Testis (tissue), 3 donors: ENCODE data around the gene MRPS12. TPM values are rescaled to one million over a fixed set of nuclear protein-coding genes. Genes with fewer than 3 reads are reported as not detected.

Experiments used
- DNase-seq: peaks from one replicate; pipeline ENCODE4 v3.0.0-alpha.2; 2019
- H3K27ac ChIP-seq, 2 donors: fragments of 200-600 bp; sonication (generic); one replicate each; pipeline ENCODE4 v1.5.1; 2019
- H3K27me3 ChIP-seq: fragments of 200-600 bp; sonication (generic); one replicate; pipeline ENCODE4 v1.5.1; 2019
- H3K36me3 ChIP-seq: fragments of 200-600 bp; sonication (generic); one replicate; pipeline ENCODE4 v1.5.1; 2017; ENCODE audit warnings: low read depth; ENCODE audit errors: missing control alignments
- H3K4me1 ChIP-seq: fragments of 200-600 bp; sonication (generic); one replicate; pipeline ENCODE4 v1.5.1; 2019
- H3K4me3 ChIP-seq, 2 donors: fragments of 200-600 bp; sonication (generic); one replicate each; pipeline ENCODE4 v1.5.1; 2017 to 2019
- H3K9me3 ChIP-seq: fragments of 200-600 bp; sonication (generic); one replicate; pipeline ENCODE4 v1.5.1; 2017
- CTCF ChIP-seq, 3 experiments: fragments of 450-650 bp in 2 of 3; fragments of 200-600 bp in 1 of 3; sonication (generic) in 1 of 3; IDR thresholded peaks; one replicate each; pipeline ENCODE4 v1.5.1; 2016 to 2019; ENCODE audit warnings: antibody characterized with exemption in 3 of 3, mild to moderate bottlenecking in 2 of 3, moderate library complexity in 1 of 3
- POLR2A ChIP-seq: fragments of 450-650 bp; IDR thresholded peaks from one replicate; pipeline ENCODE4 v1.6.1; 2017; ENCODE audit warnings: antibody characterized with exemption, mild to moderate bottlenecking, moderate library complexity
- WGBS, 2 donors: methylation state at CpG; one replicate each; pipeline ENCODE4 v1.1.5; 2018; 5-methylcytosine and 5-hydroxymethylcytosine counted together
- intact Hi-C: fragments of 100-400 bp; cut with DNase I; formaldehyde crosslinking; loops from one replicate; pipeline ENCODE4 v1.15.1; 2023; ENCODE audit warnings: low total_unique reads
- polyA plus RNA-seq: library from polyadenylated mRNA; stranded (reverse); fragments of 350-450 nt; fragmentation: Illumina TruSeq; extraction: RNeasy Lipid Tissue Mini Kit (QIAGEN cat#74804); gene quantifications from one replicate; pipeline ENCODE4 v1.2.3, GENCODE V29; 2014; ENCODE audit warnings: low read depth, low replicate concordance; ENCODE audit not compliant: insufficient read depth
- total RNA-seq, 2 donors: library from RNA; depleted of rRNA; stranded (reverse); fragments of >200 nt; gene quantifications; one replicate each; pipeline ENCODE4 v1.2.3, GENCODE V29; 2016

The MRPS12 gene
- total and polyA plus RNA-seq, 3 donors from 2014 or later = 31.1 to 49.6 (median 48.3) TPM

GRCh38 chr19:38901683-38902082, 29.1 kb upstream of the MRPS12 start:
- no peak for DNase-seq
- Histone ChIP-seq H3K27me3 (no peaks in the 10 kb centered on the region), H3K9me3 (no peaks in the 10 kb centered on the region), H3K4me3 (no peak overlapping the region), H3K27ac (no peak overlapping the region), H3K36me3 (no peaks in the 10 kb centered on the region), H3K4me1 (peaks cover 17% of the 10 kb centered on the region)
- intact Hi-C loops = no loop called here
- no peak for TF ChIP-seq POLR2A
- TF ChIP-seq CTCF (IDR thresholded peaks at IDR 0.05) = no peak
- 100% methylated on average over 1 of the region's 1 CpG for WGBS, 2 donors

- Histone ChIP-seq H3K4me3 (no peak overlapping the region), H3K27ac (no peak overlapping the region), H3K9me3 (no peaks in the 10 kb centered on the region), H3K27me3 (no peaks in the 10 kb centered on the region), H3K36me3 (no peaks in the 10 kb centered on the region), H3K4me1 (peaks cover 5% of the 10 kb centered on the region)
- intact Hi-C loops = no loop called here
- TF ChIP-seq CTCF (IDR thresholded peaks at IDR 0.05) (no peak), POLR2A (no peak)
- WGBS, 2 donors = 82 to 90% methylated on average over 12 to 35 of the region's 35 CpGs
- no peak for DNase-seq
Observed at GRCh38 chr19:38904581-38905539, 25.9 kb upstream of the MRPS12 start.

- no peaks in the 10 kb centered on the region for H3K9me3 ChIP-seq
- H3K36me3 ChIP-seq = no peaks in the 10 kb centered on the region
- DNase-seq = no peak
- WGBS, 2 donors = 98% methylated on average over 4 of the region's 4 CpGs; no CpG with 5 or more reads in 1 of the 2 donors
- H3K4me1 ChIP-seq = peaks cover under 1% of the 10 kb centered on the region
- no peak for TF ChIP-seq CTCF (IDR thresholded peaks at IDR 0.05)
- TF ChIP-seq POLR2A = no peak
- intact Hi-C loops = no loop called here
- H3K27ac ChIP-seq = no peak overlapping the region
- no peaks in the 10 kb centered on the region for H3K27me3 ChIP-seq
- H3K4me3 ChIP-seq = no peak overlapping the region
Observed at GRCh38 chr19:38905620-38906019, 25.1 kb upstream of the MRPS12 start.

- intact Hi-C loops = no loop called here
- TF ChIP-seq POLR2A (no peak), CTCF (IDR thresholded peaks at IDR 0.05) (no peak)
- no peaks in the 10 kb centered on the region for H3K9me3 ChIP-seq
- no peak overlapping the region for H3K27ac ChIP-seq
- DNase-seq = no peak
- H3K4me1 ChIP-seq = no peaks in the 10 kb centered on the region
- H3K36me3 ChIP-seq = no peaks in the 10 kb centered on the region
- H3K4me3 ChIP-seq = no peak overlapping the region
- no peaks in the 10 kb centered on the region for H3K27me3 ChIP-seq
- 91 to 94% methylated on average over 8 to 27 of the region's 29 CpGs for WGBS, 2 donors
Observed at GRCh38 chr19:38907227-38907626, 23.5 kb upstream of the MRPS12 start.
